Measurements from ENCODE around the gene LAIR2. TPM values are rescaled to one million over a fixed set of nuclear protein-coding genes. Genes with fewer than 3 reads are reported as not detected.

The LAIR2 gene
- total RNA-seq, 1 experiment from 2014 or later = not detected

DNA sequence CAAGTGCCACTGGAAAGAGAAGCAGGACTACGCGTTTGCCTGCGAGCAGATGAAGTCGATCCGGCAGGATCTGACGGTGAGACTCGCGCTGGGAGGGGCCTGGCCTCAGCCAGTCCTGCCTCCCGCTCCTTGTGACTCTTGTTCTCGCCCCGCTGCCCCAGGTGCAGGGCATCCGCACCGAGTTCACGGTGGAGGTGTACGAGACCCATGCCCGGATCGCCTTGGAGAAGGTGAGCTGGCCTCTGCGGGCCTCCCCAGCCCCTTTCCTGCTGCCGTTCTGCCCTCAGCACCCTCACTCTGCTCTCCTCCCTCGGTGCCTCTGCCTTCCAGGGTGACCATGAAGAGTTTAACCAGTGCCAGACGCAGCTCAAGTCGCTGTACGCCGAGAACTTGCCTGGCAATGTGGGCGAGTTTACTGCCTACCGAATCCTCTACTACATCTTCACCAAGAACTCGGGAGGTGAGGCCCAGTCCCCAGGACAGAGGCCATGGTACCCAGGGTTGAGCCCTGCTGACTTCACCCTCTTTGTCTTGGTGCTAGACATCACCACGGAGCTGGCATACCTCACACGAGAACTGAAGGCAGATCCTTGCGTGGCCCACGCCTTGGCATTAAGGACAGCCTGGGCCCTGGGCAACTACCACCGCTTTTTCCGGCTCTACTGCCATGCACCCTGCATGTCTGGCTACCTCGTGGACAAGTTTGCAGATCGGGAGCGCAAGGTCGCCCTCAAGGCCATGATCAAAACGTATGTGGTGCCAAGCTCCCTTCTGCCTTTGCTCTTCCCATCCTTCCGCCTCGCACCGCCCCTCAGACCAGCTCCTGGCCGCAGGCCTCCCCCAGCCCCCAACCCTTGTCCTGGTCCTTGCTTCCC is 44.6 kb upstream of the LAIR2 start:
- Mint-ChIP-seq H3K4me1 (ENCODE audit: low read depth, unreplicated experiment) (peaks cover 16% of the 10 kb centered on the region), H3K9me3 (ENCODE audit: unreplicated experiment) (no peaks in the 10 kb centered on the region), H3K4me3 (ENCODE audit: unreplicated experiment) (no peak overlapping the region), H3K27ac (ENCODE audit: unreplicated experiment) (no peak overlapping the region), H3K27me3 (ENCODE audit: insufficient read depth, unreplicated experiment) (no peaks in the 10 kb centered on the region), H3K36me3 (ENCODE audit: insufficient read depth, unreplicated experiment) (peaks cover 97% of the 10 kb centered on the region)
- TF ChIP-seq, protein P1, sequence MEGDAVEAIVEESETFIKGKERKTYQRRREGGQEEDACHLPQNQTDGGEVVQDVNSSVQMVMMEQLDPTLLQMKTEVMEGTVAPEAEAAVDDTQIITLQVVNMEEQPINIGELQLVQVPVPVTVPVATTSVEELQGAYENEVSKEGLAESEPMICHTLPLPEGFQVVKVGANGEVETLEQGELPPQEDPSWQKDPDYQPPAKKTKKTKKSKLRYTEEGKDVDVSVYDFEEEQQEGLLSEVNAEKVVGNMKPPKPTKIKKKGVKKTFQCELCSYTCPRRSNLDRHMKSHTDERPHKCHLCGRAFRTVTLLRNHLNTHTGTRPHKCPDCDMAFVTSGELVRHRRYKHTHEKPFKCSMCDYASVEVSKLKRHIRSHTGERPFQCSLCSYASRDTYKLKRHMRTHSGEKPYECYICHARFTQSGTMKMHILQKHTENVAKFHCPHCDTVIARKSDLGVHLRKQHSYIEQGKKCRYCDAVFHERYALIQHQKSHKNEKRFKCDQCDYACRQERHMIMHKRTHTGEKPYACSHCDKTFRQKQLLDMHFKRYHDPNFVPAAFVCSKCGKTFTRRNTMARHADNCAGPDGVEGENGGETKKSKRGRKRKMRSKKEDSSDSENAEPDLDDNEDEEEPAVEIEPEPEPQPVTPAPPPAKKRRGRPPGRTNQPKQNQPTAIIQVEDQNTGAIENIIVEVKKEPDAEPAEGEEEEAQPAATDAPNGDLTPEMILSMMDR (IDR thresholded peaks at IDR 0.05; ENCODE audit: insufficient read depth in 1 of 2, low read depth in 1 of 2, low read length in 1 of 2, severe bottlenecking in 1 of 2, unreplicated experiment in 1 of 2) = no peak
- Histone ChIP-seq H3K27me3 (replicated peaks; ENCODE audit: control insufficient read depth, insufficient read depth, low read length) (no peaks in the 10 kb centered on the region), H3K36me3 (ENCODE audit: control insufficient read depth, insufficient read depth, low read length) (peaks cover 15% of the 10 kb centered on the region), H3K4me3 (ENCODE audit: low read depth, low read length) (no peak overlapping the region), H3K4me1 (peaks cover 8% of the 10 kb centered on the region), H3K9me3 (no peaks in the 10 kb centered on the region)
- DNase-seq = no peak
- ChIA-PET CTCF (no interaction called here), POLR2A (no interaction called here)
- no TSS peak for BruUV-seq (replicated peaks)
- intact Hi-C loops (cut with micrococcal nuclease; ENCODE audit: unreplicated experiment) = no loop called here

- Histone ChIP-seq H3K4me1 (peaks cover 8% of the 10 kb centered on the region), H3K27me3 (replicated peaks; ENCODE audit: control insufficient read depth, insufficient read depth, low read length) (no peaks in the 10 kb centered on the region), H3K4me3 (ENCODE audit: low read depth, low read length) (no peak overlapping the region), H3K9me3 (no peaks in the 10 kb centered on the region), H3K36me3 (ENCODE audit: control insufficient read depth, insufficient read depth, low read length) (peaks cover 13% of the 10 kb centered on the region)
- Mint-ChIP-seq H3K27me3 (ENCODE audit: insufficient read depth, unreplicated experiment) (no peaks in the 10 kb centered on the region), H3K9me3 (ENCODE audit: unreplicated experiment) (no peaks in the 10 kb centered on the region), H3K27ac (ENCODE audit: unreplicated experiment) (peak overlapping the region; percentile 30), H3K36me3 (ENCODE audit: insufficient read depth, unreplicated experiment) (peaks cover 97% of the 10 kb centered on the region), H3K4me3 (ENCODE audit: unreplicated experiment) (no peak overlapping the region), H3K4me1 (ENCODE audit: low read depth, unreplicated experiment) (peaks cover 19% of the 10 kb centered on the region)
- intact Hi-C loops (cut with micrococcal nuclease; ENCODE audit: unreplicated experiment) = no loop called here
- ChIA-PET CTCF (no interaction called here), POLR2A (interaction anchor here (1.2 kb wide), 1 partner anchor 10 kb away, joined by 3 read pairs; no protein-coding TSS in a partner anchor)
- BruUV-seq (replicated peaks) = TSS peak; percentile 2
- DNase-seq = no peak
- TF ChIP-seq, protein P1 (IDR thresholded peaks at IDR 0.05; ENCODE audit: insufficient read depth in 1 of 2, low read depth in 1 of 2, low read length in 1 of 2, severe bottlenecking in 1 of 2, unreplicated experiment in 1 of 2) = no peak
Measured at GRCh38 chr19:54458648-54459281, 43.9 kb upstream of the LAIR2 start.

DNA sequence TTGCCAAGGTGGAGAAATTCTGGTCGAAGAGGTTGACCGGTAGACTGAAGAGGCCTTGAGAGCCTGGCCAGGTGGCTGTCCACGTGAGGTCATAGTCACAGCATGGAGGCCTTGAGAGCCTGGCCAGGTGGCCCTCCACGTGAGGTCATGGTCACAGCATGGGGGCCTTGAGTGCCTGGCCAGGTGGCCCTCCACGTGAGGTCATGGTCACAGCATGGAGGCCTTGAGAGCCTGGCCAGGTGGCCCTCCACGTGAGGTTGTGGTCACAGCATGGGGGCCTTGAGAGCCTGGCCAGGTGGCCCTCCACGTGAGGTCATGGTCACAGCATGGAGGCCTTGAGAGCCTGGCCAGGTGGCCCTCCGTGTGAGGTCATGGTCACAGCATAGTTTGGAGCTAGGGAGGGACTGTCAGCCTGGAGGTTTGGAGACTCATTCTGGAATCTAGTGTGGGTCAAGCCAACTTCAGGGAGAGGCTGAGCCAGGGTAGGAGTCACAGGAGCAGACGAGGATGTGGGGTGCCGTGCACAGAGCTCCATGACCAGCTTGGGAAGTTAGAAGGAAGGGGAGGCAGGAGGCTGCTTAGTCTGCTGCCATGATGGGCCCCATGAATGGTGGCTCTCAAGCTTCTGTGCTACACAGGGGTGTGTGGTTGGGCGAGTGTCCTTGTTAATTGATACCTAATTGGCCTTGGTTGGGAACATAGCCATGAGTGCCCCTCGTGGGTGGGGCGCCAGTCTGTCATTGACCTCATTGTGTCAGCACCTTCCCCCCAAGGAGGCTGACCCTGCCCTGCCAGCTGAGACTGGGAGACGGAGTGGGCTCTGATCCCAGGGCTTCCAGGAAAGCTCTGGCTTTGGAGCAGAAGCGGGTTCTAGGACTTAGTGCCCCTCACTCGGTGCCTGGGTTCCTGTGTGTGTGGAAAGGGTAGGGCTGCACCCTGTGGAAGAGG is 43.1 kb upstream of the LAIR2 start:
- Mint-ChIP-seq H3K27me3 (ENCODE audit: insufficient read depth, unreplicated experiment) (no peaks in the 10 kb centered on the region), H3K9me3 (ENCODE audit: unreplicated experiment) (no peaks in the 10 kb centered on the region), H3K36me3 (ENCODE audit: insufficient read depth, unreplicated experiment) (peaks cover 97% of the 10 kb centered on the region), H3K27ac (ENCODE audit: unreplicated experiment) (peak overlapping the region; percentile 30), H3K4me3 (ENCODE audit: unreplicated experiment) (peak overlapping the region; percentile 12), H3K4me1 (ENCODE audit: low read depth, unreplicated experiment) (peaks cover 25% of the 10 kb centered on the region)
- TF ChIP-seq, protein P1 (IDR thresholded peaks at IDR 0.05; ENCODE audit: insufficient read depth in 1 of 2, low read depth in 1 of 2, low read length in 1 of 2, severe bottlenecking in 1 of 2, unreplicated experiment in 1 of 2) = no peak
- intact Hi-C loops (cut with micrococcal nuclease; ENCODE audit: unreplicated experiment) = loop anchor here (5.0 kb wide), 2 partner anchors 267 to 1683 kb away; partner anchors contain the start of genes TSEN34 and ZNF444
- H3K9me3 ChIP-seq = no peaks in the 10 kb centered on the region
- POLR2A ChIA-PET = interaction anchor here (1.2 kb wide), 1 partner anchor 11 kb away, joined by 3 read pairs; no protein-coding TSS in a partner anchor
- H3K4me3 ChIP-seq (ENCODE audit: low read depth, low read length) = no peak overlapping the region
- peaks cover 8% of the 10 kb centered on the region for H3K4me1 ChIP-seq
- peaks cover 7% of the 10 kb centered on the region; the same call in 1 of the 2 replicates for H3K36me3 ChIP-seq (ENCODE audit: control insufficient read depth, insufficient read depth, low read length)
- no peak for DNase-seq
- BruUV-seq (replicated peaks) = no TSS peak
- H3K27me3 ChIP-seq (replicated peaks; ENCODE audit: control insufficient read depth, insufficient read depth, low read length) = no peaks in the 10 kb centered on the region
- CTCF ChIA-PET = no interaction called here
